Measurements from ENCODE around the gene LILRB2.

DNA sequence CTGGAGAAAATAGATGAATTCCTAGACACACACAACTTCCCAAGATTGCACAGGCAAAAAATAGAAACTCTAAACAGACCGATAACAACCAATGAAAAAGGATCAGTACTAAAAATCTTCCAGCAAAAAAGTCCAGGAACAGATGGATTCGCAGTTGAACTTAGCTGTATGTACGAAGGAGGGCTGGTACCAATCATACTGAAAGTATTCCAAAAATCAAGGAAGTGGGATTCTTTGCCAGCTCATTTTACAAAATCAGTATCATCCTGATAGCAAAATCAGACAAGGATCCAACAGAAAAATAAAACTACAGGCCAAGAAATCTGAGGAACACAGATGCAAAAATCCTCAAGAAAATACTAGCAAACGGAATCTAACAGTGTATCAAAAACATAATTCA lies 6.5 kb upstream of the LILRB2 start:
- TF ChIP-seq POLR2AphosphoS5 (IDR thresholded peaks at IDR 0.05; ENCODE audit: borderline replicate concordance, low read depth, low read length) = no peak
- no peak for TF ChIP-seq EZH2 (IDR thresholded peaks at IDR 0.05)

Data from SK-N-MC (cell line).